Measurements from ENCODE around the gene CLEC17A.
"Not testable (repeated sequence)": the region's sequence is repeated elsewhere in the genome, so short reads cannot be mapped to it uniquely, and the experiment has no call there.

The CLEC17A gene

DNA sequence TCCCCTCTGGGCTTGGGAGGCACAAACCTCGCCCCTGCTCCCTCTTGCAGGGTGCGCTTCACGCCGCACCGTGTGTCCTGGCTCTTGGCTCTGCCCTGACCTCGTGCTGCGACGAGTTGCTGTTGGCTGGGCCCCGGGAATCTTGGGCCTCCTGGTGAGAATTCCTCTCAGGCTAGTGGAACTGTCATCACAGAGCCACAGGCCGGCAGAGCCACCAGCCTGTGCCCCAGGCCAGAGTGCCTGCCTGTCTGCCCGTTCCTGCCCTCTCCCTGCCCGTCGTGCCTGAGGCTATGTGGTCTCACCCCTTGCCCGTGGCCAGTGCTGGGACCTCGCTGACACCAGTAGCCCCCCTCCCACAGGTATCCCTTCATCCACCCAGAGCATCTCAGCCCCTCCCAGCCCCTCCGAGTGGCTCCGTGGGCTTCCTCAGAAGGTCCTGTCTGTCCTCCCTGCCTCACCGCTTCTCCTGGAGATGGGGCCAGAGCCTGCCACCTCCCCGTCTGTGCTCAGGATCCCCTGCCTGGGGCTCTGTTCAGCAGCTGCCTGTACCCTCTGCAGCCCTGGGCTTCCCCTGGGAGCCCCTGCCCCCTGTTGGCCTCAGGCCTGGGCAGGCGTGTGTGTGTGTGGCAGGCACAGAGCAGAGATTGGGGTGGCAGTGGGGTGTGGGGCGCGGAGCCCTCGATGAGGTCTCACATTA is 24.4 kb upstream of the CLEC17A start:
- in situ Hi-C loops (cut with HindIII; ENCODE audit: low sequenced_read_pairs): no loop called here

DNA sequence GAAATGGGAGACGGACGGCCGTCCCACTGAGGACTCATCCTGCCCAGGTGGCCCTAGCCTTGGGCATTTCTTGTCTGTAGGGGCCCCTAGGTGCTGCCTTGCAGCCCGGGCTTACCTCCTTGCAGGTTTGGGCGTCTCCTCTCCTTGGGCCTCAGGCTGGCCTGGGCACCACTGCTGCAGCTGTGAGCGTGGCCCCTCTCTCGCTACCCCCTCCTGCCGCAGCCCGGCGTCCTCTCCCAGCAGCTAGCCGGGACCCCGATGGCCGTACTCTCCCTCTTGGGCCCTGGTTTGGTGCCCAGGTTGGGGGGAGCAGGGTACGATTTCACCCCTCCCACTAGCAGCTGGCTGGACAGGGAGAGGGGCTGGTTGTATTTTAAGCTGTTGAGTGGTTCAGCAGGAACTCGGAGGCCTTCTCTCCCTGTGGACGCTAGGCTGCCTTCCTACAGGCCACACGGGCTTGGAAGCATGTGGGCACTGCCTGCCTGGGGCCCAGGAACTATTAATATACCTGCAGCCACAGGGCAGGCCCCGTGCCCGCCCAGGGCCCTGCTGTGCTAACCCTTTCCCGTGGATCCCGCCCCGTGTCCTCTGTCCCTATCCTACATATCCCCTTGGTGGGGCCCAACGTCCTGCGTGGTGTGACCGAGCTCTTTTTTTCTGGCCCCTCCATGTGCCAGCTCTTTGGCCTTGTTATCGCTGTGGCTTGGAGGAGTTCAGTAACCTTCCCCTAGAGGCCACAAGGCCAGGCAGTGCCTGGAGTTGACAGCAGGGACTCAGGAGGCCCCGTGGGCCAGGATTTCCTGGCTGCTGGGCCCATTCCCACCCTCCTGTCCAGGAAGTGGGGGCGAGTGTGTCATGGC is 22.7 kb upstream of the CLEC17A start:
- in situ Hi-C loops (cut with HindIII; ENCODE audit: low sequenced_read_pairs): no loop called here

DNA sequence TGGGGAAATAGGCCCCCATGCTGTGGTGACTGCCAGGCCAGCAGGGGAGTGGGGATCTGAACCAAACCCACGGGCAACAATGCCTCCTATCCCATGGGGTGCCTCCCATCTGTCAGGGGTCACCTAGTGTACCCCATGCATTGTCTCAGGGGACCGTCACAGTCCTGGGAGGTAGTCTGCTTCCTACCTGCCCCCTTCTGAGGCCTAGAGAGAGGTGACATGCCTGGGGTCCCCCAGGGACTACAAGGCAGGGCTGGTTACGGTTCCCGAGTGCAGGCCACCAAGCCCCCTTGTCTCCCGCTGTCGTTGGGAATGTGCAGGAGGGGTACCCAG is 22.1 kb upstream of the CLEC17A start:
- in situ Hi-C loops (cut with HindIII; ENCODE audit: low sequenced_read_pairs): no loop called here

DNA sequence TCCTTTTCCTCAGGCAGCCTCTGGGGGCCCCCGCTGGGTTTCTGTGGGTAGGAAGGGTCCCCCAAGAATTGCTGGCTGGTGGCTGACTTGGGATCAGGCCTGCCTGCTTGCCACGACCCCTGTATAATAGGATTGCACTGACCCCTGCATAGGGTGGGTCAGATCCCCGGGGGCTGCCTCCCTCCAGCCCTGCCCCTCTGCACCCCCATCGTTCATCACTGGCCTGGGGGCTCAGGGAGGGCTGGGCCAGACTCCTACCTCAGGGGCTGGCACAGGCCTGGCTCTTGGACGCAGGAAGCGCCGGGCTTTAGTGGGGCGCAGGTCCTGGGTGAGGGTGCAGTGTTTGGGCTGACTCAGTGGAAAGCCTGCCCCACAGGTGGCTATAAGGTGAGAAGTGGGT is 21.6 kb upstream of the CLEC17A start:
- in situ Hi-C loops (cut with HindIII; ENCODE audit: low sequenced_read_pairs): no loop called here

DNA sequence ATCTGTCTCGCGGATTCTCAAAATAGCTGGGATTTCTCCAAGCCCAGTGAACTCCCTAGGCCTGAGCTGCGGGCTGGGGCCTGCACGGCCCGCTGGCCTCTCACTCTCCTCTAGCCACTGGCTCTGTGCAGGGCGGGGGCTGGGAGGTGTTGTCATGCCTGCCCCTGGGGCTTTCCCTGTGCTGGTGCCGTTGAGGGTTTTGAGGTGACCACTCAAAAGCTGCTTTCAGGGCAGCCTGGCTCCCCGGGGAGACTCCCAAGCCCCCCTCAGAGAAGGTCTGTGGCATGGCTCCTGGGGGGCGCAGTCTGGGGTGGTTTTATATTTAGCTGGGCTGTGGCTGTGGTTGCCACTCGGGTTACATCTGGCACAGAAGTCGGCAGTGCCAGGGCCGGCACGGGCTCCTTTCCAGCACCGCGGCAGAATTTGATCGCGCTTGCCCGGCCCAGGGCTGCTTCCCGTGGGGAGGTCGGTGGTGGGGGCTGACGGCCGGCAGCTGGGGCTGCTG is 21.0 kb upstream of the CLEC17A start:
- in situ Hi-C loops (cut with HindIII; ENCODE audit: low sequenced_read_pairs): no loop called here

DNA sequence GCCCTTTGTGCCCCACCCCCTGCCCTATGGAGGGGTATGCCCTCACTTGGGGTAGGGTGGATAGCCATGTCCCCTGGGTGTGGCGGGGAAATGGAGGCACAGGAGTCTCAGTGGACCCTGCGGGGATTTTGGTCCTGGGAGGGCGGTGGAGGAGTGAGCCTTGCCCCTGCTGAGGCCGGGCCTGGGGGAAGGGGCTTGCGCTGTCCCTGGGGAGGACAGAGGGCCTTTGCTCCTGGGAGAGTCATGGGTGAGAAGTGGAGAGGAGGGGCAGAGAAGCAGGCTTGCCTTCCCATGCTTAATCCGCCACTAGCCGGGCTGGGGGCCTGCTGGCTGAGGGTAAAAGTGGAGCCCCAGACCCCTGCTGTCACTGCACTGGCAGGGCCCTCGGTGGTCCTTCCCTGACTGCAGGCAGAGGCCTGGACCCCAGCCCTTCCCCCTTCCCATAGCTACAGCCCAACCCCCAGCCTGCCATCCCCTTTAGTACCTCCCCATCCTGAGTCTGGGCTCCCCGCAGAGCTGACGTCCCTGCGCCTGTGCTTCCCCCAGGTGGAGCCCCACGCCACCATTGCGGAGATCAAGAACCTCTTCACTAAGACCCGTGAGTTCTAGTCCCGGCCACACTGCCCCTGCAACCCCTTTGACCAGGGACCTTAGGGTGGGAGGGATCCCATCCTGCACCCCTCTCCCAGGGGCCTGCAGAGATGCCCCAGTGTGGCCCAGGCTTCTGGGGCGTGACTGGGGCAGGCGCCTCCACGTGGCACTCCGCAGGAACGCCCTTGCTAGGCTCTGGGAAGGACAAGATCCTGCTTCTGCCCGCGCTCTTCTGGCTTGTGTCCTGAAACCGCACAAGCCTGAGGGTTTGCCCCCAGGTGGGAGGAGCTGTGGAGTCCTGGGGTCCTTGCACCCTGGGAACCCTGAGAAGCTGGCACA is 20.0 kb upstream of the CLEC17A start:
- in situ Hi-C loops (cut with HindIII; ENCODE audit: low sequenced_read_pairs): no loop called here

DNA sequence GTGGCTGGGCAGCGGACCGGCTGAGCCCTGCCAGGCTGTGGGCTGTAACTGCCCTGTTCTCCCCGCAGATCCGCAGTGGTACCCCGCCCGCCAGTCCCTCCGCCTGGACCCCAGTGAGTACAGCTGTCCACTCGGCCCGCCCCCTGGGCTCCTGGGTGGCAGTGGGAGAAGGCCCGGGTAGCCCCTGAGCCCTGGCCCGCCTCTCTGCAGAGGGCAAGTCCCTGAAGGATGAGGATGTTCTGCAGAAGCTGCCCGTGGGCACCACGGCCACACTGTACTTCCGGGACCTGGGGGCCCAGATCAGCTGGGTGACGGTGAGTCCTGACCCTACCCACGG is 19.3 kb upstream of the CLEC17A start:
- in situ Hi-C loops (cut with HindIII; ENCODE audit: low sequenced_read_pairs): no loop called here

DNA sequence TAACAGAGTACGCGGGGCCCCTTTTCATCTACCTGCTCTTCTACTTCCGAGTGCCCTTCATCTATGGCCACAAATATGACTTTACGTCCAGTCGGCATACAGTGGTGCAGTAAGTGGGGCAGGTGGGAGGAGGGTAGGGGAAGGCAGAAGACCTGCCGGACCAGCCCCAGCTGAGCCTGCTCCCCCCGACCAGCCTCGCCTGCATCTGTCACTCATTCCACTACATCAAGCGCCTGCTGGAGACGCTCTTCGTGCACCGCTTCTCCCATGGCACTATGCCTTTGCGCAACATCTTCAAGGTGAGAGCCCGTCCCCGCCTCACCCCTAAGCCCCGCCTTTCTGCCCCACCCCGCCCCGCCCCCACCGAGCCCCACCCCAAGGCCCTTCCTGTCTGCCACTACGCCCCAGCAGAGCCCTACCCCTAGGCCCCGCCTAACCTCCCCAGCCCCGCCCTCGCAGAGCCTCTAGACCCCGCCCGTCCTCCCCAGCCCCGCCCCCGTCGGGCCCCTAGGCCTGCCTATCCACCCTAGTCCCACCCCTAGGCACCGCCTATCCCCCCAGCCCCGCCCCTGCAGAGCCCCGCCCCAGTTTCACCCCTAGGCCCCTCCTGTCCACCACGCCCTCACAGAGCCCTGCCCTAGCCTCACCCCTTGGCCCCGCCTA is 18.8 kb upstream of the CLEC17A start:
- in situ Hi-C loops (cut with HindIII; ENCODE audit: low sequenced_read_pairs): no loop called here

DNA sequence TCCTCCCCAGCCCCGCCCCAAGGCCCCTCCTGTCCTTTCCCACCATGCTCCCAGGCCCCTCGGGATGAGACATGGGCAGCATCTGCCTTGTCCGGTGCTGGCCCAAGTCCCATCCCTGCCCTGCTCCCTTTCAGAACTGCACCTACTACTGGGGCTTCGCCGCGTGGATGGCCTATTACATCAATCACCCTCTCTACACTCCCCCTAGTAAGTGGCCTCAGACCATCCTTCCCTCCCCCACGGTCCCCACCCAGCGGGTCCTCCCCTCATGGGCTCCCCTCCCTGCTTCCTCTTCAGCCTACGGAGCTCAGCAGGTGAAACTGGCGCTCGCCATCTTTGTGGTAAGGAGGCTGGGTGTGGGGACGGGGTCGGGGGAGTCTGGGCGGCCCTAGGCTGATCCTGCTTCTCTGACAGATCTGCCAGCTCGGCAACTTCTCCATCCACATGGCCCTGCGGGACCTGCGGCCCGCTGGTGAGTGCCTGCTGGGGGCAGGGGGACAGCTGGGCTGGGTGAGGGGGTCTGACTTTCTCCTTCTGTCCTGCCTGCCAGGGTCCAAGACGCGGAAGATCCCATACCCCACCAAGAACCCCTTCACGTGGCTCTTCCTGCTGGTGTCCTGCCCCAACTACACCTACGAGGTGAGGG is 18.1 kb upstream of the CLEC17A start:
- in situ Hi-C loops (cut with HindIII; ENCODE audit: low sequenced_read_pairs): not testable (repeated sequence)

DNA sequence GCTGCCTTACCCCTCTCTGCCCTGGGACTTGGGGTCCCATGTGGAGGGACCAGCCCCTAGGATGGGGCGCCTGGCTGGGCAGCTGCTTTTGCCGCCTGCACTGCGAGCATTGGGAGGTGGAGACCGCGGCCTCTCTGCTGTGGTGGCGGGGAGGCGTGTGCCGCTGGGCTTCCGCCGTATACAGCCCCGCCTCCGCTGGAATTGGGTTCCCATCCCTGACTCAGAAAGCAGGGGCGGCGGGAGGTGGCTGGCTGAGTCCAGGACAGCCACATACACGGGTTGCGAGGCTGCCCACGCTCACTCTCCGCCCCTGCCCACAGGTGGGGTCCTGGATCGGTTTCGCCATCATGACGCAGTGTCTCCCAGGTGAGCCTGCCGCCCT is 17.6 kb upstream of the CLEC17A start:
- in situ Hi-C loops (cut with HindIII; ENCODE audit: low sequenced_read_pairs): no loop called here

DNA sequence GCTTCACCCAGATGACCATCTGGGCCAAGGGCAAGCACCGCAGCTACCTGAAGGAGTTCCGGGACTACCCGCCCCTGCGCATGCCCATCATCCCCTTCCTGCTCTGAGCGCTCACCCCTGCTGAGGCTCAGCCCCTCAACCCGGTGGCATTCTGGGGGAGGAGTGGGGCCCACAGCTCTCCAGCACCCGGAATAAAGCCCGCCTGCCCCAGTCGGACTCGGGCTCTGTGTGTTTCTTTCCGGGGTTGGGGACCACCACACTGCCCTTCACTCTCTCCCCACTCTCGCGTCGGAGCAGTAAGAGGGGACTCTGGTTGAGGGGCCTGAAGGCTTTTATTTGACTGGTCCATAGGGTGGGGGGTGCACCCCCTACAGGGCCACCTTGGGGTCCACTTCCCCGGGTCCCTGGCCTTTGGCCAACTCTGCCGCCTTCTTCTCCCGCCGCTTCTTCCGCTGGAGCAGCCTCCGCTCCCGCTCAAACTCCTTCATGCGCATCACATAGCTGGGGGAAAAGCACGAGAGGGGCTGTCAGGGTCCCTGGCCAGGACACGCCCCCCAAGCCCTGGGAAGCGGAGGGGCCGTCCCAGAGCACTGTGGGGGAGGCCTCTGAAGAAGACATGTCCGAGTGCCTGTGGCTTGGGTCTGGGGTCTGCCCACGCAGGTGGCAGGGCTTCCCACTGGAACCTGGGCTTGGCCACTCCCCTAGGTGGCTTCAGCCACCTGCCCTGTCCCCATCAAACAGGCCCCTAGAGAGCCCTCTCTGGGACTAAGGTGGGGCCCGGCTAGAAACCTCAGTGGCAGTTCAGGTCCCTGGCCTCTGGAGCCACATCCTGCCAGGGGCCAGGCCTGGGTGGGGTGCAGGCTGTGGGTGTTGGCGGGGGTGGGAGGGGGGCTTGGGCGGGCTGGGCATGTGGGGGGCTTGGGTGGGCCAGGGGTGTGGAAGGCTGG is 16.8 kb upstream of the CLEC17A start:
- in situ Hi-C loops (cut with HindIII; ENCODE audit: low sequenced_read_pairs): no loop called here

DNA sequence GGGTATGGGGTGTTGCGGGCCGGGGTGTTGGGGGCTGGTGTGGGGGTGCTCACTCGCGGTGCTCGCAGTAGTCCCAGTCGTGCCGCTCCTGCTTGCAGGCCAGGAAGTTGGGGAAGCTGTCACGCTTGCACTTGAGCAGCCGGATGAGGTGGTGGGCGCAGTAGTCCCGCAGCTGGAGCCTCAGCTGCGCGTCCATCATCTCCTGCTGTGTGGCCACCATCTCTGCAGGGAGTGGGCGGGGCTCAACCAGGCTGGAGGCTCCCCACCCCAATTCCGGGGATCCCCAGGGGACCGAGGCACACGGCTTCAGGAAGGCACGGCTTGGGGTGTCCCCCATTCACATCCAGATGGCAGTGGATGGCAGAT is 16.2 kb upstream of the CLEC17A start:
- in situ Hi-C loops (cut with HindIII; ENCODE audit: low sequenced_read_pairs): no loop called here

DNA sequence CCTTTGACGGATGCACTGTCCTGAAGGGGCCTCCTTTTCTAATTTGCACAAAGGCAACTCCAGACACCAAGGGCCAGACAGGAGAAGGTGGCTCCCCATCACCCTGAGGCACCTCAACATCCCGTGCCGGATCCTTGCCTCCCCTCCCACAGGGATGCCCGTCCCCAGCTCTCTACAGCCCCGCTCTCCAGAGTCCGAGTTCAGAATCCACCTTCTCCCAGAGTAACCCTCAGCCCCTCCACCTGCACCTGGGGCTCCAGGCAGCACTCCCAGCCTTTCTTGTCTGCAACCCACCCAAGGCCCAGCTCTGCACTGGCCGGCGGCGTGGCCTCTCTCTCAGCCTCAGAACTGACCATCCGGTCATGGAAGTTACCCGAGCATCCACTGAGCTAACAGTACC is 15.8 kb upstream of the CLEC17A start:
- in situ Hi-C loops (cut with HindIII; ENCODE audit: low sequenced_read_pairs): no loop called here

DNA sequence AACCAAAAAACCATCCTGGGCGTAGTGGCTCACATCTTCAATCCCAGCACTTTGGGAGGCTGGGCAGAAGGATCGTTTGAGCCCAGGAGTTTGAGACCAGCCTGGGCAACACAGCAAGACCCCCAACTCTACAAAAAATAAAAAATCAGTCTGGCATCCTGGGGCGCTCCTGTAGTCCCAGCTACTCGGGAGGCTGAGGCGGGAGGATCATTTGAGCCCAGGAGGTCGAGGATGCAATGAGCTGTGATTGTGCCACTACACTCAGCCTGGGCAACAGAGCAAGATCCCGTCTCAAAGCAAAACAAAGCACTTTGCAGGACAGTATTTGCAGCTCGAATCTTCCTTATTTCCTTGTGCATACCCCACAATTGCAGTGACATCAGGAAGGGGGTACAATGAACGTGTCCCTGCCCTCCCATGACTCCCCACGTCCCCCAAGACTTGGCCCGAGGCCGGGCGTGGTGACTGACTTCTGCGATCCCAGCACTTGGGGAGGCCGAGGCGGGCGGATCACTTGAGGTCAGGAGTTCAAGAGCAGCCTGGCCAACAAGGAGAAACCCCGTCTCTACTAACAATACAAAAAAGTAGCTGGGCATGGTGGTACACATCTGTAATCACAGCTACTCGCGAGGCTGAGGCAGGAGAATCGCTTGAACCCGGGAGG is 11.9 kb upstream of the CLEC17A start:
- in situ Hi-C loops (cut with HindIII; ENCODE audit: low sequenced_read_pairs): no loop called here

DNA sequence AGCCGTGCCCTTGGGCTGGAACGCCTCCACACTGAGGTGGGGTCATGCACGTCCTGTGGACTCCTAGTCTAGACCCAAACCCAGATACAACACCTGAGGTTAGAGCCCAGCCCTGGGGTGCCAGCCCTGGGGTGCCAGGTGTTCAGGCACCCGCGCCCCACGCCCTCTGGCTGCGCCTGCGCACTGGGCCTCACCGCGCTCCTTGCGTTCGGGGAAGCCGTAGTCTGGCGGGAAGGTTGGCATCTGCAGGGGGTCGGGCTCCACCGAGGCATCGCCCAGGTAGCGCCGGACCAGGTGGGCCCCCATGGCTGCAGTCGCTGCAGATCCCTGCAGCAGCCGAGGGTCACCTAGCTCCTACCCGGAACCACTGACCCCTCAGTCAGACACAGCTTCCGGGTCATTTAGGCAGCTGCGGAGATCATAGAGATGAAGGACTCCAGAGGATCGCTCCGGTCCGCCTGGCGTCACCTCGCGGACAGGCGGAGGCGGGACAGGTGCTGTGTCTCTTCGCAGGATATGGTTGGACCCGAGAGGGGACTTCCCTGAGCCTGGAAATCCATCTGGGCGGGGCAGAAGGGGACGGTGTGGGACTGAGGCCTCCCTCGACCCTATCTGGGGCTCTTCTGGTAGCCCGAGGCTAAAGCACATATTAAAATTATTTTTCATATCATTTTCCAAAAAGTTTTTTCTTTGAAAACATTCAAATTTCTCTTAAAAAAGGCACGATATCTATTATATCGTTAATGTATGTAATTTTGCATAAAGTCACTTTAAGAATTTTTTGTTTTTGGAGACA is 11.0 kb upstream of the CLEC17A start, which contains the start of gene NDUFB7:
Gene NDUFB7 (minus strand): TSS at position 372 of the 796 bp plus-strand sequence. CDS start 66 bp downstream, at position 306.
- in situ Hi-C loops (cut with HindIII; ENCODE audit: low sequenced_read_pairs): no loop called here

DNA sequence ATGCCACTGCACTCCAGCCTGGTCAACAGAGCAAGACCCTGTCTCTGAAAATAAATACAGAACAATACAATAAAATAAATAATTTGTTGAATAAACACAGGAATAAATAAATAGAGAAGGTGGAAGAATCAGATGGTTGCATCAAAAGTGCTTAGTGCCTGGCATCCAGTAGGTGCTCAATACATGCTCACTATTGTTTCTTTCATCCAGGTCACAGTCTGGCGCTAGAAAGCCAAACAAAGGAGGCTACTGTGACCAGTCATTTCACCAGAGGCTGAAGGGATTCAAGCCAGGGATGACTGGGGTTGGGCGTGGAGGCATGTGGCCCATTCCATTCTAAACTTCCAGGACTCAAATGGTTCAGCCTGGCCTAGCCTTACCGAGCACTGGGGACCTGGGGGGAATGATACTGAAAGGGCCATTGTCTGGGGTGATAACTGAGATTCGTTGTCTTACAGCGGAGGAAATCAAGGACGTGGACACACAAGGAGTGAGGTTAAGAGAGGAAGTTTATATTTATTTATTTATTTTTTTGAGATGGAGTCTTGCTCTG is 7.4 kb upstream of the CLEC17A start:
- in situ Hi-C loops (cut with HindIII; ENCODE audit: low sequenced_read_pairs): no loop called here

DNA sequence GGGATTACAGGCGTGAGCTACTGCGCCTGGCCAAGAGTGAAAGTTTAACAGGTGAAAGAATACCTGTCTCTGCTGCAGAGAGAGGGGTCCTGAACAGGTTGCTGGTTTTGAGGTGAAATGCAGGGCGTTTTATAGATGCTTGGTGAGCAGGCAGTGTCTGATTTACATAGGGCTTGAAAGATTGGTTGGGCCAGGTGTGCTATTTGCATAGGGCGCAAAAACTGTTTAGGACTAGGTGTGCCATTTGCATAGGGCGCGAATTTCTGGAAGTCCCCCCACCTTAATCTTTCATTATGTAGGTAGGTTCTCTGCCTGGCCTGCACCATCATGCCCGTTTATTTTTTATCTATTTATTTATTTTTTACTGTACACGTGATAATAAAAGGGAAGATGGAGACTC is 6.5 kb upstream of the CLEC17A start:
- in situ Hi-C loops (cut with HindIII; ENCODE audit: low sequenced_read_pairs): no loop called here

DNA sequence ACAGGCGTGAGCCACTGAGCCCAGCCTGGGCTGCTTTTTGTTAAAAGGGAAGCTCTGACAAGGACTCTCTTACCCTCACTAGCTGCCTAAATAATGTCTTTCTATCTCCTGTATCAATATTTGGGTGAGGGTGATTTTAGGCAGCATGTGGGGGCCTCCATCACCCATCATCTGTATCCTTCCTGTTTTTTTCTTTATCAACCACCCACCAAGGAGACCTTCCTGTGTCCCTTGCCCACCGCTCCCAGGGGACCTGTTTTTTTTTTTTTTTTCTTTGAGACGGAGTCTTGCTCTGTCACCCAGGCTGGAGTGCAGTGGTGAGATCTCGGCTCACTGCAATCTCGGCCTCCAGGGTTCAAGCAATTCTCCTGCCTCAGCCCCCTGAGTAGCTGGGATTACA is 5.6 kb upstream of the CLEC17A start:
- in situ Hi-C loops (cut with HindIII; ENCODE audit: low sequenced_read_pairs): no loop called here
